D721Med (cell line): ENCODE data around the gene PNCK.

Source experiments
- DNase-seq: peaks from one replicate; pipeline ENCODE4 v3.0.0; 2011; ENCODE audit warnings: low spot score; ENCODE audit not compliant: insufficient read length
- FAIRE-seq: peaks from 2 replicates; lab custom pipeline; 2011; peaks lifted over from hg19 to GRCh38; lab: Jason Lieb, UNC
- TF ChIP-seq, protein P1 (sequence below): IDR thresholded peaks from 2 replicates; pipeline ENCODE4 v1.5.1; 2012; ENCODE audit warnings: mild to moderate bottlenecking, control low read depth; ENCODE audit not compliant: insufficient read depth; ENCODE audit errors: missing control alignments

The PNCK gene

DNA sequence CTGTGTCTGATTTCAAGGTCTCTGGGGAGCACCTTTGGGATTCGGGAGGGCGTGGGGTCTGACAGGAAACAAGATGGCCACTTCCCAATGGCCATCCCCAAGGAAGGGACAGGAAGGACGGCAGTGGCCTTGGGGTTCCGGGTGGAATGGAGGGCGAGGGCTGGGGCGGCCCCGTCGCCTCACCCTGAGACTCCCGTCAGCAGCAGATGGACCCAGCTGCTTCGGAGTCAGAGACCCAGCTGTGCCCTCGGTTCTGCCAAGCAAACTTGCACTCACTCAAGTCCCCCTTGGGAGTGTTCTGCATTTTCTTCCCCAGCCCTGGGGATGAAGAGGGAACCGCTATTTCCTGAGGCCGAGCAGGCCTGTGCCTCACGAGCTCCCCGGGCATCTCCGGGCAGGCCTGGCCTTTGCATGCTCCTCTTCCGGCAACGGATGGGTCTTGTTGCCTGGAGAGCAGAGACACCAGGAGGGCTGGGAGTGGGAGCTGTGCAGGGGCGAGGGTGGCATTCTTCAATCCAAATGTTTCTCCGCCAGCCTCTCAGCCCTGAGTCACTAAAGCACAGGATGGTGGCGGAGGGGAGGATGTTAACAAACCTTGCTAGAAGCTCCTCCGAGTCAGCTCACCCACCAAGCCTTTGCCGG is 33.4 kb downstream of the PNCK start:
- FAIRE-seq: no peak
- no peak for DNase-seq
- TF ChIP-seq, protein P1, sequence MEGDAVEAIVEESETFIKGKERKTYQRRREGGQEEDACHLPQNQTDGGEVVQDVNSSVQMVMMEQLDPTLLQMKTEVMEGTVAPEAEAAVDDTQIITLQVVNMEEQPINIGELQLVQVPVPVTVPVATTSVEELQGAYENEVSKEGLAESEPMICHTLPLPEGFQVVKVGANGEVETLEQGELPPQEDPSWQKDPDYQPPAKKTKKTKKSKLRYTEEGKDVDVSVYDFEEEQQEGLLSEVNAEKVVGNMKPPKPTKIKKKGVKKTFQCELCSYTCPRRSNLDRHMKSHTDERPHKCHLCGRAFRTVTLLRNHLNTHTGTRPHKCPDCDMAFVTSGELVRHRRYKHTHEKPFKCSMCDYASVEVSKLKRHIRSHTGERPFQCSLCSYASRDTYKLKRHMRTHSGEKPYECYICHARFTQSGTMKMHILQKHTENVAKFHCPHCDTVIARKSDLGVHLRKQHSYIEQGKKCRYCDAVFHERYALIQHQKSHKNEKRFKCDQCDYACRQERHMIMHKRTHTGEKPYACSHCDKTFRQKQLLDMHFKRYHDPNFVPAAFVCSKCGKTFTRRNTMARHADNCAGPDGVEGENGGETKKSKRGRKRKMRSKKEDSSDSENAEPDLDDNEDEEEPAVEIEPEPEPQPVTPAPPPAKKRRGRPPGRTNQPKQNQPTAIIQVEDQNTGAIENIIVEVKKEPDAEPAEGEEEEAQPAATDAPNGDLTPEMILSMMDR: no peak

GRCh38 chrX:153639177-153640044 is 34.2 kb downstream of the PNCK start:
- DNase-seq (no peak), FAIRE-seq (no peak)

GRCh38 chrX:153638436-153639176 is 35.0 kb downstream of the PNCK start:
- FAIRE-seq (no peak), DNase-seq (no peak)
- TF ChIP-seq, protein P1: no peak

More at GRCh38 chrX:153639177-153640044, 34.2 kb downstream of the PNCK start:
- TF ChIP-seq, protein P1: no peak

- TF ChIP-seq, protein P1: no peak
- no peak for FAIRE-seq
- DNase-seq: no peak
Measured at GRCh38 chrX:153638041-153638371, 35.6 kb downstream of the PNCK start.

GRCh38 chrX:153637121-153638040 is 36.2 kb downstream of the PNCK start:
- FAIRE-seq: no peak
- no peak for DNase-seq

DNA sequence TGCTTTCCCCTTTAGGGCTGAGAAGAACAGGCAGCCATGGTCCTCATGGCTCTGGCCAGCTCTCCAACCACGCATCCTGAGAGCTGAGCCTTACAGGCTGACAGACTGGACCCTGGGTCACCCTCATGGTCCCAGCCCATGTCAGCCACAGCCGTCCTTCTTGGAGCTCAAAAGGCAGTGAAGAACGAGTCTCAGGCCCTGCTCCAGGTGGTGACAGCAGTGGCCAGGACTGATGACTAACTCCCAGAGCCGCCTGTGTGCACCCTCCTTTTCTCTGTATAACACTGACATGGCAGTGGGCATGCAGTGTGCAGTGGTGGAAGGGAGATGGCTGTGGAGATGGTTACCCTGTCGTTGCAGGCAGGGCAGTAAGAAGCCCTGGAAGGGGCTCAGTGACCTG is 36.9 kb downstream of the PNCK start:
- TF ChIP-seq, protein P1: no peak
- DNase-seq: no peak
- FAIRE-seq: no peak

More at GRCh38 chrX:153637121-153638040, 36.2 kb downstream of the PNCK start:
- TF ChIP-seq, protein P1: no peak
